Measurements from ENCODE around the gene POLR2H. TPM values are rescaled to one million over a fixed set of nuclear protein-coding genes. Genes with fewer than 3 reads are reported as not detected.
A peak's percentile ranks its signal among the peaks of the same experiment; 100 is the strongest.

The POLR2H gene
- total and polyA plus RNA-seq, 10 of the 15 experiments (the other 5 are each of a cell fraction or from before 2014, with no cell fraction given), result 74.2 to 357 (median 143) TPM

- no peak for TF ChIP-seq ZBTB40 (IDR thresholded peaks at IDR 0.05; ENCODE audit: borderline replicate concordance)
- no peak for TF ChIP-seq CBX5 (IDR thresholded peaks at IDR 0.05; ENCODE audit: low read depth)
- TF ChIP-seq CTCF (IDR thresholded peaks at IDR 0.05 in 2 of 3, conservative IDR thresholded peaks at IDR 0.05 in 1 of 3; ENCODE audit: control insufficient read depth in 2 of 3, extremely low read depth in 1 of 3, insufficient read depth in 1 of 3, low read depth in 3 of 3, low read length in 3 of 3), result peak; percentile 78 to 91 (median 79)
- TF ChIP-seq GATAD2B (conservative IDR thresholded peaks at IDR 0.05; ENCODE audit: low read depth), result 0 out of 2 replicates have a peak, but pooled peaks have one; percentile 44
- TF ChIP-seq SMAD5 (IDR thresholded peaks at IDR 0.05; ENCODE audit: low read depth), result no peak
- no peak for TF ChIP-seq MAX (IDR thresholded peaks at IDR 0.05; ENCODE audit: low read depth, low read length)
- TF ChIP-seq NFYA (IDR thresholded peaks at IDR 0.05; ENCODE audit: borderline replicate concordance, low read depth, low read length), result no peak
- TF ChIP-seq SREBF1 (IDR thresholded peaks at IDR 0.05; ENCODE audit: low read length), result no peak
- TF ChIP-seq JUNB (IDR thresholded peaks at IDR 0.05), result no peak
- peak; percentile 50; the same call in 1 of the 2 replicates for TF ChIP-seq SMC3 (IDR thresholded peaks at IDR 0.05; ENCODE audit: borderline replicate concordance, low read length)
- TF ChIP-seq PAX5 (IDR thresholded peaks at IDR 0.05; ENCODE audit: borderline replicate concordance, low read depth, low read length), result no peak
- TF ChIP-seq RCOR1 (conservative IDR thresholded peaks at IDR 0.05; ENCODE audit: low read depth, low read length), result no peak
- TF ChIP-seq TCF7 (IDR thresholded peaks at IDR 0.05; ENCODE audit: borderline replicate concordance), result no peak
- peak; percentile 61 for TF ChIP-seq RAD21 (IDR thresholded peaks at IDR 0.05; ENCODE audit: insufficient read depth, low read depth, low read length)
- TF ChIP-seq TAF1 (IDR thresholded peaks at IDR 0.05; ENCODE audit: borderline replicate concordance, low read depth, low read length), result no peak
- TF ChIP-seq FOXM1 (IDR thresholded peaks at IDR 0.05; ENCODE audit: low read depth, low read length), result no peak
Observed at GRCh38 chr3:184354121-184354728, 7.3 kb upstream of the POLR2H start (continued).

Measured in GM12878 (cell line).